Suppressor macrophage (primary cell): ENCODE data around the gene CNTFR.

ENCODE experiments used
- DNase-seq, 4 experiments: peaks; one replicate each; pipeline ENCODE4 v3.0.0-alpha.2; 2020 to 2022

The CNTFR gene

GRCh38 chr9:34572092-34572491 lies 17.4 kb downstream of the CNTFR start:
- DNase-seq, result peak; percentile 21 to 59 (median 50)

GRCh38 chr9:34571481-34571810 lies 18.1 kb downstream of the CNTFR start:
- DNase-seq, result no peak

- no peak for DNase-seq
These were observed 18.6 kb downstream of the CNTFR start for GRCh38 chr9:34570809-34571480.

GRCh38 chr9:34570376-34570775 lies 19.1 kb downstream of the CNTFR start:
- no peak for DNase-seq

GRCh38 chr9:34568774-34569173 lies 20.8 kb downstream of the CNTFR start:
- no peak for DNase-seq

- DNase-seq, result no peak
These were observed 21.4 kb downstream of the CNTFR start for GRCh38 chr9:34568133-34568532.

GRCh38 chr9:34566972-34567371 lies 22.6 kb downstream of the CNTFR start:
- DNase-seq, result no peak

- no peak for DNase-seq
These were observed 23.2 kb downstream of the CNTFR start for GRCh38 chr9:34566322-34566721.

GRCh38 chr9:34565856-34566255 lies 23.7 kb downstream of the CNTFR start:
- no peak for DNase-seq

- DNase-seq, result no peak
These were observed 24.9 kb downstream of the CNTFR start for GRCh38 chr9:34564617-34565016.

- no peak for DNase-seq
These were observed 26.3 kb downstream of the CNTFR start for GRCh38 chr9:34563262-34563661.

- DNase-seq, result peak; percentile 17 to 44 (median 35)
These were observed 27.3 kb downstream of the CNTFR start for GRCh38 chr9:34562135-34562745.

GRCh38 chr9:34560599-34561214 lies 28.8 kb downstream of the CNTFR start:
- DNase-seq, result no peak

GRCh38 chr9:34559624-34560455 lies 29.7 kb downstream of the CNTFR start:
- DNase-seq, result peak; percentile 47 to 78 (median 72)

GRCh38 chr9:34558919-34559623 lies 30.5 kb downstream of the CNTFR start:
- DNase-seq, result no peak

GRCh38 chr9:34558364-34558763 lies 31.2 kb downstream of the CNTFR start:
- DNase-seq, result no peak

- DNase-seq, result no peak
These were observed 31.9 kb downstream of the CNTFR start for GRCh38 chr9:34557426-34558321.

GRCh38 chr9:34556949-34557348 lies 32.6 kb downstream of the CNTFR start:
- DNase-seq, result no peak

- no peak for DNase-seq
These were observed 33.5 kb downstream of the CNTFR start for GRCh38 chr9:34555936-34556525.

GRCh38 chr9:34555500-34555899 lies 34.0 kb downstream of the CNTFR start:
- DNase-seq, result no peak

- no peak for DNase-seq
These were observed 34.5 kb downstream of the CNTFR start for GRCh38 chr9:34555002-34555348.
